ENCODE results near the gene SIPA1L3.

Gene SIPA1L3

DNA sequence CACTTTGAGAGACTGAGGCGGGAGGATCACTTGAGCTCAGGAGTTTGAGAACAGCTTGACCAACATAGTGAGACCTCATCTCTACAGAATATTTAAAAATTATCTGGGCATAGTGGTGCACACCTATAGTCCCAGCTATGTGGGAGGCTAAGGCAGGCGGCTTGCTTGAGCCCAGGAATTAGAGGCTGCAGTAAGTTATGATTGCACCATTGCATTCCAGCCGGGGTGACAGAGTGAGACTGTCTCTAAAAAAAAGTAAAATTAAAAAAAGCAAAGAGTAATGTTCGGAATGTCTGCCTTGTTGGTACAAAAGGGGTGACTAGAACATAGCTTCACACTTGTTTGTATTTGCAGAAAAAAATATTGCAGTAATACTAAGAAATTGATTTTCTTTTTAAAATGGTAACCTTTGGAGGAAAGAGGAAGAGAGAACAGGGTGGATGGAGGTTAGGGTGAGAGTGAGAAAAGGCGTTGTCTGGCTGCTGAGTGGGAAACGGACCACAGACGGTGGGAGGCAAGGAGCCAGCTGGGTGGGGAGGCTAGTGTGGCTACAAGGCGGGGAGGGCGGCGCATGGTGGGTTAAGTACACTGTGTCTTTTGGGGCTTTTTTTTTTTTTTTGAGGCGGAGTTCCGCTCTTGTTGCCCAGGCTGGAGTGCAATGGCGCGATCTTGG, 339.0 kb downstream of the SIPA1L3 start:
- no peak for DNase-seq (ENCODE audit: low read depth)

DNA sequence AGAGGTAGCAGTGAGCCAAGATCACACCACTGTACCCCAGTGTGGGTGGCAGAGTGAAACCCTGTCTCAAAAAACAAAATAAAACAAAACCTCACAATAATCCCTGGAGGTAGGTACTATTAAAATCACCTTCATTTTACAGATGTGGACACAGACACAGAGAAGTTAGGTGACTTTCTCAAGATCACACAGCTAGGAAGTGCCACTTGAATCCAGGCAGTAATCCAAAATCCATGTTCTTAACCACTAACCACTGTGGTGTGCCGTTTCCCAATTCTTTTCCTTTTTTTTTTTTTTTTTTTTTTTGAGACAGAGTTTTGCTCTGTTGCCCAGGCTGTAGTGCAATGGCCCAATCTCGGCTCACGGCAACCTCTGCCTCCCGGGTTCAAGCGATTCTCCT, 340.1 kb downstream of the SIPA1L3 start:
- no peak for DNase-seq (ENCODE audit: low read depth)

DNA sequence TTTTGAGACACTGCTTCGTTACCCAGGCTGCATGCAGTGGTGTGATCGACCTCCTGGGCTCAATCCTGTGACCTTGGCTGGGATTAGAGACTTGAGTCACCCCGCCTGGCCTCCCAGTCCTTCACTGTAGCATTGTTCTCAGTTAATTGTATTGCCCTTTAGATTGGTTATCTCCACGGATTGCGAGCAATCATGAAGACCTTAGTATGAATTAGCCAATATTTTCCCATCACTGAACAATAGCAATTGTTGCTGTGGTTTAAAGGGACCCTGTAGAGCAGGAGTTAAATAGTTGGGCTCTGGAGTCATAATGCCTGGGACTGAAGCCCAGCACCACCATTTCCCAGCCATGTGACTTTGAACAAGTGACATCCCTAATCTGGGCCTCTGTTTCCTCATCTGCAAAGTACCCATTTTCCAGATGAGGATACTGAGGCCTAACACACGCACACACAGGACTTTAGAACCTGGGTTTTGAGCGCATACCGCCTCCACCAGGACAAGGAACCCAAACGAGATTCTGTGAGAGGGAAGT, 340.8 kb downstream of the SIPA1L3 start:
- DNase-seq (ENCODE audit: low read depth): no peak

DNA sequence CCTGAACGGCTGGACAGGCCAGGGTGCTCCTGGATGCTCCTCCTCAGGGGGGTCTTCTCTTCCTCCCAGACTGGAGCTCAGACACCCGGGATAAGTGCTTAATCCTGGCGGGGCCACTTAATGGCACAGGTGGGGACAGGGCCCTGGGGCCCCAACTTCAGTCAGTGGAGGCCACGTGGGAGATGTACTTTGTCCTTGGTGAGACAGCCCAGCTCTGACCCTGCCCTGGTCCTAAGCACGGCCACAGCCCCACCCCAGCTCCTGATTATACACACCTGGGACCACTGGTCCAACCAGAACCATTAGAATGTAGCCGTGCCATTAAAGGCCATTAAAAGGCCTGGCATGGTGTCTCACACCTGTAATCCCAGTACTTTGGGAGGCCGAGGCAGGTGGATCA, 341.4 kb downstream of the SIPA1L3 start:
- DNase-seq (ENCODE audit: low read depth): no peak

DNA sequence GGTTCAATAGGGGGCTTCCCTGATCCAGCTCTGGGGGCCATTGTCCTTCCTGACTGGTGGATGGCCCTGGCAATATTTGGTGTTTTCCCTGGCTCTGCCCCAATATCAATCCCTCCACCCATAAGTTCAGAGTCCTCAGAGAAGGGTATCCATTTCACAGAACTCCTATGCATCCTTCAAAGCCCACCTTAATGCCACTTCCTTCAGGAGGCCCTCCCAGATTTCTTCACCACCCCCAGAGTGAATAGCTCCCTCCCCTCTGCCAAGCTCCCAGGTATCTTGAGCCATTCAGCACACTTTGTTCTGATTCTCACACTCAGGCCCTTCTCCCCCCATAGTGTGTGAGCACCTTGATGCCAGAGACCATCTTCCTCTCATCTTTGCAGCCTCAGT, 343.4 kb downstream of the SIPA1L3 start:
- no peak for DNase-seq (ENCODE audit: low read depth)

DNA sequence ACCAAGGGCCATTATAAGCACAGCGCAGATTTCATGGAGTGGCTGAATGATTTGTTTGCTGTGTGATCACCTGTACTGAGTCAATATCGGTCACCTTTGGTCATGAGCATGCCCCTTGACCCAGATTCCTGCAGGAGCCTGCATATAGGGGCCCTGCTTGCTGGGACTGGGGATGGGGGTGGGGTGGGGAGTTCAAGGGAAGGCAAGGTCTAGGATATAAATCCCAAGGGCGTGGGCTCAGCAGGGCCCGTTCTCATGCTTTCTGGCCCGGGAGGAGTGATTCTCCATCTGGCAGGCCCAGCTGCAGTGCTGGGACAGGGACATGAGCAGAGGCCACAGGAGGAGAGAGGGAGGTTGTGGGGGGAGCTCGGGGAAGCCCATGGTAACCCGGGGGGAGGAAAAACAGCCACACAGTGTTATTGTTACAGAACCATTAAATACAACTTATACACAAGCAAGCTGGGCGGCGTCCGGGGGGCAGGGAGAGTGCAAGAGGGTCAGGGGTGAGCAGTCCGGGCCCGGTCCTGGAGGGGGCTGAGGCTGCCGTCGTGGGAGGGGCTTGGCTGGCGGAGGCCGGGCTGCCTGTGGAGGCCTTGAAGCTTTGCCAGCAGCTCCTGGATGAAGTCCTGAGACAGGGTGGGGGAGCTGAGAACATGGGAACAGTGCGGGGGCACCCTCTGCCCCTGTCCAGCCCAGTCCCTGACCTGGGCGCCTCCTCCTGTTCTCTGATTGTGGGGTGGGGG, 344.0 kb downstream of the SIPA1L3 start:
- no peak for DNase-seq (ENCODE audit: low read depth)

DNA sequence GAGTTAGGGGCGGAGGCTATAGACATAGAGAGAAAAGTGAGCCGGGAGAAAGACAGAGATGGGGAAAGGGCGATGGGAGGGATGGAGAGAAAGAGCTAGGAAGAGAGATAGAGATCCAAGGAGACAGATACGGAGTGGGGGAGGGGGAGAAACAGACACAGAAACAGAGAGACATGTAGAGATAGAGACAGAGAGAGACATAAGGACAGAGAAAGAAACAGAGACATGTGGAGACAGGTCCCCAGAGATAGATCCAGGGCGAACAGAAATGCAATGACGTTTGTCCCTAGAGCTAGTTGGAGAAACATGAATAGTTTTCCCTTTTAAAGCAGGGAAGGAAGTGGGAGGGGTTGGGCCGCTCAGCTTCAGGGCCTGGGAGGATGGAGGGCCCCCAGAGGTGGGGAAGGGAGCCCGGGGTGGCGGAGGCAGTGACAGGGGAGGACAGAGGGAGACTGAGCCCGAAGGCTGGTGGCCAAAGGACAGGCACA, 344.6 kb downstream of the SIPA1L3 start:
- no peak for DNase-seq (ENCODE audit: low read depth)

DNA sequence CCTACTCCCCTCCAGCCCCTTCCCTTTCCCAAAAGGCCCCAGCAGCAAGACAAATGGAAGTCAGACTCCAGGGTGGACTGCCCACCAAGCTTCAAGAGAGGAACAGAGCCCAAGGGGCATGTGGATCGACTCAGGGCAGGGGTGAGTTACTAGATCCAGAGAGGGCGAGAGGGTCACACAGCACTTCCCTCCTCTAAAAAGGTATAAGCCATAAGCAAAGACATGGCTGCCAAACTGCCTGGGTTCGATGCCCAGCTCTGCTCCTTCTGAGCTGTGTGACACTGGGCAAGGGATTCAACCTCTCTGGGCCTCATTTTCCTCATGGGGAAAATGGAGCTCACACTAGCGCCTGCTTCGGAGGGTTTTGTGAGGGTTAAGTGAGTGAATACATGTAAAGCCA, 345.4 kb downstream of the SIPA1L3 start:
- DNase-seq (ENCODE audit: low read depth): no peak

DNA sequence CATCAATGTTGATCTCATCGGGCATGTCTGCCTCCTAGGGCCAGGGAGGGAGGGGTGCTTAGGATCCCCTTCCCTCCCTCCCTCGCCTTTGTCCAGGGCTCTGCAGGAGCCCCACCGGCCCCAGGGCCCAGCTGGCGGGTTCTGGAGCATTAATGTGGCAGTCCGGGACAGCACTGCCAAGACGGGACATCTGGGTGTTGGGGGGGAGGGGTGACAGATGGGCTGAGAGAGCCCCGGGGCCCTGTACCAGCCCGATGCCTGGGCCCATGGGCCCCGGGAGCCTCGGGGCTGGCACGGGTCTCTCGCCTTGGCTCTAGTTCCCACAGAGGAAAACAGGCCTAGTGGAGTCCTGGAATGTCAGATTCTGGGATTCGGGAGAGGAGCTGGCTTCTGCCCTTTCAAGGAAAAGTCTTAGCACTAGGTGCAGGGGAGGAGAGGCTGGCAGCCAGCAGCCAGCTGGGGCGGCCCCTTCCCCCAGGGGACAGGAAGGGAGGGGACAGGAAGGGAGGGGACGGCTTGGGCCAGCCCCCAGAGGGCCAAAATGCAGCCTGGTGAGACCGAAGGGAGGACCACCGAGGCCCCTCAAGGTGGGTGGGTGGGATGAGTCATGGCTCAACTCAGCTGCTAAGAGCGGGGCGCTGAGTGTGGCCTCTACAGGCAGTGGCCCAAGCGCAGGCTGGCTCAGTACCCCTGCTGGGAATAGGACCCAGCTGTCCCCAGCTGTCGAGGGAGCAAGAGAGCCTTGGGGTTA, 346.1 kb downstream of the SIPA1L3 start:
- DNase-seq (ENCODE audit: low read depth): no peak

DNA sequence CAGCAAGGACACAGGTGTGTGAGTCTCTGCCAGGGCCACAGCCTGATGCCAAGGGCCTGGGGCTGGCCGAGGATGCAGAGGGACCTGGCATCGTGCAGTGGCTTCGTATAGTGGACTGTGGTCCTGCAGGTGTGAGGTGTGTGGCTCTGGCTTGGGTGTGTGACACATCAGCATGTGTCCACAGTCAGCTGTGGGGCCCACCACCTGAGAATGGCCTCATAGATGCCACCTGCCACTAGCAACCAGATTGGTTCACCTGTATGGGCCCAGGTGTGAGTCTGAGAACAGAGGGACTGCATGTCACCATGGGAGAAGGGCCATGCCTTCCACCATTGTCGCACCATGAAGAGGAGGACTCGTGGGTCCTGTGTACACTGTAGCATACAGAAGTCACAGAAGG, 346.8 kb downstream of the SIPA1L3 start:
- DNase-seq (ENCODE audit: low read depth): no peak

DNA sequence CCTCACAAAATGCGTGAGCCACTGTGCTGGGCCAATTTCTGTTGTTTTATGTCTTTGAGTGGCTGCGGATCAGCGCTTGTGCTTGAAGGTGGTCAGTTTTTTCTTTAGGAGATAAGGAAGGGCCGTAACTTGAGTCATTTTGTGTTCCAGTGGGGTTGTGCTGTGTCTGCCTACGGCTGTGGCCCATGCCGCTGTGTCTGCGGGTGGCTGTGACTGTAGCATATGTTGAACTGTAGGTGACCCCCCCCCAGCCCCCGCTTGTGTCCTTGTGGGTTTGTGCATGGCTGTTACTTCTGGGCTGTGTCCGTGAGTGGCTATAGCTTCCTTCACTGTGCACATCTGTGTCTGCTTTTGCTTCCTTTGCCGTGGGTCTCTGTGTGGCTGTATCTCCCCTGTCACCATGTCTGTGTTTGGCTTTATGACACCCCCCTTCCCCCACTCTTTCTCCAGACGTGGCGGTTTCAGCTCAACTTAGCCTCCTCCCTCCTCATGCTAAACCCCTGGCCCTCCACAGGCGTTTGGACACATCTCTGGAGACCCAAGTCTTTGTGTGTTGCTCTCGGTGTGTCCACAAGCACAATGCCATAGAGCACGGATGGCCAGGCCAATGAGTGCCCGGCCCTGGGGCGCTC, 348.5 kb downstream of the SIPA1L3 start:
- no peak for DNase-seq (ENCODE audit: low read depth)

Measured in stimulated activated CD8-positive, alpha-beta memory T cell treated with anti-CD3 and anti-CD28 coated beads, Interleukin-7, amount 100 ng/mL, for 24 hours (primary cell).